ENCODE measurements around the gene METTL2B. TPM values are rescaled to one million over a fixed set of nuclear protein-coding genes. Genes with fewer than 3 reads are reported as not detected.
"Not testable (repeated sequence)": the region's sequence is repeated elsewhere in the genome, so short reads cannot be mapped to it uniquely, and the experiment has no call there.

The METTL2B gene
- total and polyA plus RNA-seq, 2 experiments from 2014 or later = 21.3 to 27.9 TPM

- no peaks in the 10 kb centered on the region for H3K36me3 ChIP-seq
Observed at GRCh38 chr7:128550920-128551319, 74.4 kb downstream of the METTL2B start.

GRCh38 chr7:128554394-128554793 lies 77.8 kb downstream of the METTL2B start:
- not testable (repeated sequence) for H3K9me3 ChIP-seq (ENCODE audit: low read depth); H3K4me3 ChIP-seq; H3K4me1 ChIP-seq (ENCODE audit: low read depth); DNase-seq (ENCODE audit: low read depth in 1 of 2, low spot score in 1 of 2); H3K27me3 ChIP-seq; H3K36me3 ChIP-seq; H3K27ac ChIP-seq

More at GRCh38 chr7:128550920-128551319, 74.4 kb downstream of the METTL2B start:
- Histone ChIP-seq H3K27ac (no peak overlapping the region), H3K27me3 (no peaks in the 10 kb centered on the region), H3K9me3 (ENCODE audit: low read depth) (no peaks in the 10 kb centered on the region), H3K4me3 (no peak overlapping the region), H3K4me1 (ENCODE audit: low read depth) (no peaks in the 10 kb centered on the region)
- no peak for DNase-seq (ENCODE audit: low read depth in 1 of 2, low spot score in 1 of 2)
- no peak for TF ChIP-seq CTCF (IDR thresholded peaks at IDR 0.05; ENCODE audit: low read depth, low read length)

Other genes with a start within 250 kb of the METTL2B start
- not detected in 2 replicates for gene LEP, start 235.5 kb upstream of the METTL2B start, total RNA-seq
- gene LEP, start 235.5 kb upstream of the METTL2B start, polyA plus RNA-seq = not detected in 2 replicates
- 13.1 and 26.4 TPM in 2 replicates for gene RBM28, start 132.8 kb upstream of the METTL2B start, total RNA-seq
- gene RBM28, start 132.8 kb upstream of the METTL2B start, polyA plus RNA-seq = 23.0 and 33.5 TPM in 2 replicates
- 17.6 and 26.6 TPM in 2 replicates for gene PRRT4, start 115.1 kb upstream of the METTL2B start, total RNA-seq
- gene PRRT4, start 115.1 kb upstream of the METTL2B start, polyA plus RNA-seq = 13.2 and 20.7 TPM in 2 replicates
- 23.1 and 24.0 TPM in 2 replicates for gene IMPDH1, start 66.8 kb upstream of the METTL2B start, total RNA-seq
- 20.5 and 27.5 TPM in 2 replicates for gene IMPDH1, start 66.8 kb upstream of the METTL2B start, polyA plus RNA-seq
- gene HILPDA, start 20.9 kb upstream of the METTL2B start, total RNA-seq = 16.2 and 27.5 TPM in 2 replicates
- 48.7 and 56.0 TPM in 2 replicates for gene HILPDA, start 20.9 kb upstream of the METTL2B start, polyA plus RNA-seq
- 0.35 and 0.45 TPM in 2 replicates for gene GARIN1A, start 195.5 kb downstream of the METTL2B start, total RNA-seq
- 0.83 and 1.7 TPM in 2 replicates for gene GARIN1A, start 195.5 kb downstream of the METTL2B start, polyA plus RNA-seq

Data from cardiac muscle cell (in vitro differentiated cells and primary cell).